Measurements from ENCODE around the gene RWDD4. TPM values are rescaled to one million over a fixed set of nuclear protein-coding genes. Genes with fewer than 3 reads are reported as not detected.

The RWDD4 gene
- total and polyA plus RNA-seq, 2 of the 4 experiments (the other 2 are of a cell fraction) = 8.5 to 8.8 TPM

GRCh38 chr4:183658362-183659028, 490 bp downstream of the RWDD4 start:
- no TSS peak for BruUV-seq (replicated peaks)
- no peak overlapping the region; the same call in 1 of the 2 replicates for H2AK5ac ChIP-seq (ENCODE audit: low read depth, low read length)
- no peaks in the 10 kb centered on the region for H4K20me1 ChIP-seq (ENCODE audit: insufficient read depth, low read length)
- POLR2A ChIA-PET (ENCODE audit: unreplicated experiment) = no interaction called here
- peak overlapping the region; percentile 22 for H2BK5ac ChIP-seq (ENCODE audit: low read depth, low read length, poor library complexity, severe bottlenecking)
- no peak overlapping the region for H4K91ac ChIP-seq (ENCODE audit: insufficient read depth, low read depth, low read length)
- no peaks in the 10 kb centered on the region for H3K27me3 ChIP-seq (ENCODE audit: control insufficient read depth, insufficient read depth, low read length)
- H3K79me1 ChIP-seq (ENCODE audit: low read depth in 1 of 2, low read length in 2 of 2) = peaks cover 12 to 31% of the 10 kb centered on the region in 2 experiments
- H4K8ac ChIP-seq (ENCODE audit: low read depth in 2 of 2, low read length in 2 of 2) = peak overlapping the region; percentile 44 to 56; a peak in 3 of 4 replicates
- no peak for TF ChIP-seq RFX5 (IDR thresholded peaks at IDR 0.05; ENCODE audit: low read depth, low read length)
- TF ChIP-seq POLR2A (IDR thresholded peaks at IDR 0.05; ENCODE audit: low read depth, low read length) = no peak
- TF ChIP-seq BHLHE40 (IDR thresholded peaks at IDR 0.05; ENCODE audit: low read depth, low read length) = peak; percentile 68
- H3K4me1 ChIP-seq (ENCODE audit: control insufficient read depth, insufficient read depth, low read length) = no peaks in the 10 kb centered on the region; the same call in 1 of the 2 replicates
- CTCF ChIA-PET = no interaction called here
- peak overlapping the region; percentile 4; the same call in 1 of the 2 replicates for H3K4ac ChIP-seq (ENCODE audit: low read depth, low read length)
- no peaks in the 10 kb centered on the region; the same call in 1 of the 2 replicates for H3K36me3 ChIP-seq (ENCODE audit: control insufficient read depth, insufficient read depth, low read length)
- no peaks in the 10 kb centered on the region for H3K9me3 ChIP-seq (ENCODE audit: control insufficient read depth, insufficient read depth, low read length)
- H3K23ac ChIP-seq (ENCODE audit: low read depth, low read length) = peak overlapping the region; percentile 61
- peak overlapping the region; percentile 95 for H3K4me2 ChIP-seq (ENCODE audit: low read depth, low read length)
- H2BK120ac ChIP-seq (ENCODE audit: low read depth, low read length) = no peak overlapping the region
- H2AK9ac ChIP-seq (replicated peaks; ENCODE audit: low read depth, low read length, poor library complexity) = peak overlapping the region; percentile 0
- peak; percentile 10 for DNase-seq
- peak overlapping the region; percentile 91 for H2AFZ ChIP-seq (replicated peaks; ENCODE audit: low read length, poor library complexity)
- H3K14ac ChIP-seq (replicated peaks; ENCODE audit: low read depth, low read length) = peak overlapping the region; percentile 62
- intact Hi-C loops (cut with micrococcal nuclease) (loop anchor here (1.0 kb wide), 2 partner anchors 154 to 186 kb away; no protein-coding TSS in a partner anchor), dilution Hi-C loops (cut with HindIII; ENCODE audit: low sequenced_read_pairs, unreplicated experiment) (no loop called here), in situ Hi-C loops (cut with MboI; ENCODE audit: low sequenced_read_pairs) (no loop called here)
- no peak overlapping the region for H2BK15ac ChIP-seq (ENCODE audit: low read depth, low read length)
- ATAC-seq (ENCODE audit: low read depth) = peak; percentile 25
- peak overlapping the region; percentile 81 for H3K56ac ChIP-seq (ENCODE audit: extremely low read depth, insufficient read depth, low read length)
- no peak overlapping the region for H2BK20ac ChIP-seq (ENCODE audit: low read depth, low read length)
- H3K18ac ChIP-seq (ENCODE audit: low read depth, low read length) = no peak overlapping the region
- H4K5ac ChIP-seq (ENCODE audit: low read depth, low read length) = peak overlapping the region; percentile 8; the same call in 1 of the 2 replicates
- peak overlapping the region; percentile 44 for H3K27ac ChIP-seq (ENCODE audit: insufficient read depth, low read length)
- peak overlapping the region; percentile 99 for H3K9ac ChIP-seq (ENCODE audit: low read depth, low read length)
- 0% methylated on average over 2 of the region's 39 CpGs; no CpG with 5 or more reads in 1 of the 2 experiments for WGBS, 2 experiments (ENCODE audit: extremely low coverage in 2 of 2, insufficient read length in 1 of 2)
- no peaks in the 10 kb centered on the region for H3K9me1 ChIP-seq (ENCODE audit: insufficient read depth, low read length)
- peak overlapping the region; percentile 98 for H3K4me3 ChIP-seq (ENCODE audit: insufficient read depth, low read depth, low read length)
